GM23338 (cell line): Measurements from ENCODE around the gene ZNF519. TPM values are rescaled to one million over a fixed set of nuclear protein-coding genes. Genes with fewer than 3 reads are reported as not detected.

Experiments
- ATAC-seq: fragments of 200-7000 bp; cut with Tn5 transposase; 3 replicates; pipeline ENCODE4 v1.9.1; 2020
- DNase-seq: peaks from one replicate; pipeline ENCODE4 v3.0.0-alpha.2; 2015; ENCODE audit warnings: low spot score
- H2AFZ ChIP-seq: fragments of 200-600 bp; sonication (generic); 2 replicates; pipeline ENCODE4 v1.8.0; 2016; ENCODE audit warnings: antibody characterized with exemption, mild to moderate bottlenecking, moderate library complexity
- H3F3A ChIP-seq: fragments of 200-600 bp; sonication (generic); replicated peaks from 2 replicates; pipeline ENCODE4 v1.8.0; 2017; ENCODE audit warnings: antibody characterized with exemption, mixed run types, low read depth
- H3K27ac ChIP-seq: fragments of 200-600 bp; sonication (generic); 2 replicates; pipeline ENCODE4 v1.6.1; 2016; ENCODE audit warnings: low read depth
- H3K27me3 ChIP-seq: fragments of 200-600 bp; sonication (generic); 2 replicates; pipeline ENCODE4 v1.8.0; 2016; ENCODE audit warnings: mild to moderate bottlenecking, mixed run types, moderate library complexity; ENCODE audit not compliant: insufficient read depth
- H3K36me3 ChIP-seq: fragments of 200-600 bp; sonication (generic); 2 replicates; pipeline ENCODE4 v1.8.0; 2016; ENCODE audit warnings: mild to moderate bottlenecking; ENCODE audit not compliant: insufficient read depth
- H3K4me1 ChIP-seq: fragments of 200-600 bp; sonication (generic); 2 replicates; pipeline ENCODE4 v1.8.0; 2016; ENCODE audit warnings: mild to moderate bottlenecking, moderate library complexity; ENCODE audit not compliant: insufficient read depth
- H3K4me2 ChIP-seq: fragments of 200-600 bp; sonication (generic); 2 replicates; pipeline ENCODE4 v1.7.1; 2017; ENCODE audit warnings: mixed run types
- H3K4me3 ChIP-seq: fragments of 200-600 bp; sonication (generic); 2 replicates; pipeline ENCODE4 v1.6.1; 2016; ENCODE audit warnings: mixed run types
- H3K79me2 ChIP-seq: fragments of 200-600 bp; sonication (generic); replicated peaks from 2 replicates; pipeline ENCODE4 v1.8.0; 2017; ENCODE audit warnings: mild to moderate bottlenecking; ENCODE audit not compliant: insufficient read depth
- H3K9me2 ChIP-seq: fragments of 200-600 bp; sonication (generic); 2 replicates; pipeline ENCODE4 v1.8.0; 2017; ENCODE audit not compliant: insufficient read depth
- H4K20me1 ChIP-seq: fragments of 200-600 bp; sonication (generic); replicated peaks from 2 replicates; pipeline ENCODE4 v1.8.0; 2017; ENCODE audit warnings: mild to moderate bottlenecking; ENCODE audit not compliant: insufficient read depth
- H3K27ac Mint-ChIP-seq: 2 replicates; pipeline ENCODE4 v1.8.0; 2020; ENCODE audit warnings: inconsistent platforms, mild to moderate bottlenecking, moderate library complexity, mixed read lengths
- H3K27me3 Mint-ChIP-seq: 3 replicates; pipeline ENCODE4 v1.8.0; 2022; ENCODE audit warnings: low read depth, mild to moderate bottlenecking, moderate library complexity, mixed read lengths, inconsistent platforms; ENCODE audit not compliant: insufficient read depth, poor library complexity
- H3K36me3 Mint-ChIP-seq: 3 replicates; pipeline ENCODE4 v1.8.0; 2021; ENCODE audit warnings: low read depth, mild to moderate bottlenecking, inconsistent platforms, moderate library complexity, mixed read lengths
- H3K4me1 Mint-ChIP-seq: 3 replicates; pipeline ENCODE4 v1.8.0; 2020; ENCODE audit warnings: mild to moderate bottlenecking, inconsistent platforms, mixed read lengths
- H3K4me3 Mint-ChIP-seq: 3 replicates; pipeline ENCODE4 v1.8.0; 2021; ENCODE audit warnings: moderate library complexity, mild to moderate bottlenecking, inconsistent platforms, mixed read lengths
- H3K9me3 Mint-ChIP-seq: 3 replicates; pipeline ENCODE4 v1.8.0; 2020; ENCODE audit warnings: moderate library complexity, mild to moderate bottlenecking, inconsistent platforms, mixed read lengths
- CREB1 ChIP-seq: fragments of 250-450 bp; sonication (Bioruptor Pico); IDR thresholded peaks from 2 replicates; pipeline ENCODE4 v1.5.0; 2020; ENCODE audit warnings: low read depth, mild to moderate bottlenecking, moderate library complexity
- EZH2 ChIP-seq: fragments of 200-600 bp; sonication (generic); IDR thresholded peaks from one replicate; pipeline ENCODE4 v1.8.0; 2017; ENCODE audit warnings: antibody characterized with exemption, mild to moderate bottlenecking, low read depth; ENCODE audit not compliant: unreplicated experiment
- EZH2phosphoT487 ChIP-seq: fragments of 200-600 bp; sonication (generic); IDR thresholded peaks from one replicate; pipeline ENCODE4 v1.8.1; 2018; ENCODE audit warnings: antibody characterized with exemption; ENCODE audit not compliant: unreplicated experiment
- JUNB ChIP-seq: IDR thresholded peaks from one replicate; pipeline ENCODE4 v1.6.1; 2016; ENCODE audit warnings: antibody characterized with exemption; ENCODE audit not compliant: unreplicated experiment
- NANOG ChIP-seq: IDR thresholded peaks from 2 replicates; pipeline ENCODE4 v1.6.1; 2016; ENCODE audit warnings: antibody characterized with exemption, borderline replicate concordance
- POLR2AphosphoS5 ChIP-seq: IDR thresholded peaks from 2 replicates; pipeline ENCODE4 v1.6.1; 2016; ENCODE audit warnings: antibody characterized with exemption, low read depth
- polyA plus RNA-seq: library from polyadenylated mRNA; unstranded; fragments of >200 nt; fragmentation: Nextera tagmentation; extraction: Ambion mirVana; gene quantifications from 2 replicates; pipeline ENCODE4 v1.2.1, GENCODE V29; 2016
- total RNA-seq: library from RNA; depleted of rRNA; stranded (reverse); fragments of >200 nt; shearing (Covaris generic); gene quantifications from 2 replicates; pipeline ENCODE4 v1.2.3, GENCODE V29; 2014
- TF ChIP-seq, protein P1 (sequence below): IDR thresholded peaks from one replicate; pipeline ENCODE4 v1.6.1; 2018; ENCODE audit warnings: antibody characterized with exemption; ENCODE audit not compliant: unreplicated experiment
- TF ChIP-seq, protein P2 (sequence below), 2 experiments: fragments of 200-600 bp in 1 of 2; sonication (generic) in 1 of 2; conservative IDR thresholded peaks; 2 replicates each; pipeline versions ENCODE4 v1.5.1 to v1.6.1; 2016 to 2017; ENCODE audit warnings: antibody characterized with exemption in 2 of 2, low read depth in 2 of 2, mild to moderate bottlenecking in 2 of 2, moderate library complexity in 1 of 2
- TF ChIP-seq, protein P3 (sequence below): fragments of 250-450 bp; sonication (Bioruptor Pico); IDR thresholded peaks from 2 replicates; pipeline ENCODE4 v1.5.0; 2020; ENCODE audit warnings: mild to moderate bottlenecking, moderate library complexity

Gene ZNF519
- total and polyA plus RNA-seq, 2 experiments from 2014 or later = 29.4 to 54.6 TPM

DNA sequence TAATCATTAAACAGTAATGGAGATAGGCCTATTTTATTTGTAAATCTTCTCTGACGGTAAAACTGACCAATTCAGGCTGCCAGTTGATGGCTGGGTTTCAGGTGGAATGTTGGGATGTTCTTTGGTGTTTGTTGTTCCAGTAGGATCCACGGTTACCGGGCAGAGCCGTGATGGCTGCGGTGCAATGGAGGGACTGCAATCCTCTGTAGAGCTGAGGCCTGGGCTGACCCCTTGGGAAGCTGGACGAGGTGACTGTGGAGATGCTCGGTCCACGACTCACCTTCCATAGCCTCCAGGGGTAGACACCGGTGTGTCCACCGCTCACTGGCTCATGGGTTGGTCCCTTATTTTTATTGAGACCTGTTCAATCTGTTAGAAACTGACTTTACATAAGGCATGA, 42.5 kb downstream of the ZNF519 start:
- Histone ChIP-seq H3K79me2 (no peaks in the 10 kb centered on the region), H3K4me2 (no peak overlapping the region), H3K9me2 (no peaks in the 10 kb centered on the region), H4K20me1 (no peaks in the 10 kb centered on the region), H3K27ac (no peak overlapping the region), H3F3A (no peaks in the 10 kb centered on the region), H3K4me3 (no peak overlapping the region), H2AFZ (no peak overlapping the region), H3K36me3 (no peaks in the 10 kb centered on the region), H3K4me1 (peaks cover 8% of the 10 kb centered on the region), H3K27me3 (no peaks in the 10 kb centered on the region)
- Mint-ChIP-seq H3K36me3 (peaks cover 4% of the 10 kb centered on the region), H3K27me3 (peaks cover 1% of the 10 kb centered on the region), H3K9me3 (peaks cover under 1% of the 10 kb centered on the region; the same call in 1 of the 3 replicates), H3K4me3 (no peak overlapping the region), H3K27ac (no peak overlapping the region), H3K4me1 (peaks cover 23% of the 10 kb centered on the region)
- TF ChIP-seq NANOG = no peak
- TF ChIP-seq EZH2phosphoT487 = no peak
- TF ChIP-seq POLR2AphosphoS5 = no peak
- TF ChIP-seq JUNB = no peak
- TF ChIP-seq, protein P1, sequence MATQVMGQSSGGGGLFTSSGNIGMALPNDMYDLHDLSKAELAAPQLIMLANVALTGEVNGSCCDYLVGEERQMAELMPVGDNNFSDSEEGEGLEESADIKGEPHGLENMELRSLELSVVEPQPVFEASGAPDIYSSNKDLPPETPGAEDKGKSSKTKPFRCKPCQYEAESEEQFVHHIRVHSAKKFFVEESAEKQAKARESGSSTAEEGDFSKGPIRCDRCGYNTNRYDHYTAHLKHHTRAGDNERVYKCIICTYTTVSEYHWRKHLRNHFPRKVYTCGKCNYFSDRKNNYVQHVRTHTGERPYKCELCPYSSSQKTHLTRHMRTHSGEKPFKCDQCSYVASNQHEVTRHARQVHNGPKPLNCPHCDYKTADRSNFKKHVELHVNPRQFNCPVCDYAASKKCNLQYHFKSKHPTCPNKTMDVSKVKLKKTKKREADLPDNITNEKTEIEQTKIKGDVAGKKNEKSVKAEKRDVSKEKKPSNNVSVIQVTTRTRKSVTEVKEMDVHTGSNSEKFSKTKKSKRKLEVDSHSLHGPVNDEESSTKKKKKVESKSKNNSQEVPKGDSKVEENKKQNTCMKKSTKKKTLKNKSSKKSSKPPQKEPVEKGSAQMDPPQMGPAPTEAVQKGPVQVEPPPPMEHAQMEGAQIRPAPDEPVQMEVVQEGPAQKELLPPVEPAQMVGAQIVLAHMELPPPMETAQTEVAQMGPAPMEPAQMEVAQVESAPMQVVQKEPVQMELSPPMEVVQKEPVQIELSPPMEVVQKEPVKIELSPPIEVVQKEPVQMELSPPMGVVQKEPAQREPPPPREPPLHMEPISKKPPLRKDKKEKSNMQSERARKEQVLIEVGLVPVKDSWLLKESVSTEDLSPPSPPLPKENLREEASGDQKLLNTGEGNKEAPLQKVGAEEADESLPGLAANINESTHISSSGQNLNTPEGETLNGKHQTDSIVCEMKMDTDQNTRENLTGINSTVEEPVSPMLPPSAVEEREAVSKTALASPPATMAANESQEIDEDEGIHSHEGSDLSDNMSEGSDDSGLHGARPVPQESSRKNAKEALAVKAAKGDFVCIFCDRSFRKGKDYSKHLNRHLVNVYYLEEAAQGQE = no peak
- TF ChIP-seq, protein P2, sequence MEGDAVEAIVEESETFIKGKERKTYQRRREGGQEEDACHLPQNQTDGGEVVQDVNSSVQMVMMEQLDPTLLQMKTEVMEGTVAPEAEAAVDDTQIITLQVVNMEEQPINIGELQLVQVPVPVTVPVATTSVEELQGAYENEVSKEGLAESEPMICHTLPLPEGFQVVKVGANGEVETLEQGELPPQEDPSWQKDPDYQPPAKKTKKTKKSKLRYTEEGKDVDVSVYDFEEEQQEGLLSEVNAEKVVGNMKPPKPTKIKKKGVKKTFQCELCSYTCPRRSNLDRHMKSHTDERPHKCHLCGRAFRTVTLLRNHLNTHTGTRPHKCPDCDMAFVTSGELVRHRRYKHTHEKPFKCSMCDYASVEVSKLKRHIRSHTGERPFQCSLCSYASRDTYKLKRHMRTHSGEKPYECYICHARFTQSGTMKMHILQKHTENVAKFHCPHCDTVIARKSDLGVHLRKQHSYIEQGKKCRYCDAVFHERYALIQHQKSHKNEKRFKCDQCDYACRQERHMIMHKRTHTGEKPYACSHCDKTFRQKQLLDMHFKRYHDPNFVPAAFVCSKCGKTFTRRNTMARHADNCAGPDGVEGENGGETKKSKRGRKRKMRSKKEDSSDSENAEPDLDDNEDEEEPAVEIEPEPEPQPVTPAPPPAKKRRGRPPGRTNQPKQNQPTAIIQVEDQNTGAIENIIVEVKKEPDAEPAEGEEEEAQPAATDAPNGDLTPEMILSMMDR (conservative IDR thresholded peaks at IDR 0.05; ENCODE audit: low read depth in 2 of 2) = no peak
- TF ChIP-seq, protein P3, sequence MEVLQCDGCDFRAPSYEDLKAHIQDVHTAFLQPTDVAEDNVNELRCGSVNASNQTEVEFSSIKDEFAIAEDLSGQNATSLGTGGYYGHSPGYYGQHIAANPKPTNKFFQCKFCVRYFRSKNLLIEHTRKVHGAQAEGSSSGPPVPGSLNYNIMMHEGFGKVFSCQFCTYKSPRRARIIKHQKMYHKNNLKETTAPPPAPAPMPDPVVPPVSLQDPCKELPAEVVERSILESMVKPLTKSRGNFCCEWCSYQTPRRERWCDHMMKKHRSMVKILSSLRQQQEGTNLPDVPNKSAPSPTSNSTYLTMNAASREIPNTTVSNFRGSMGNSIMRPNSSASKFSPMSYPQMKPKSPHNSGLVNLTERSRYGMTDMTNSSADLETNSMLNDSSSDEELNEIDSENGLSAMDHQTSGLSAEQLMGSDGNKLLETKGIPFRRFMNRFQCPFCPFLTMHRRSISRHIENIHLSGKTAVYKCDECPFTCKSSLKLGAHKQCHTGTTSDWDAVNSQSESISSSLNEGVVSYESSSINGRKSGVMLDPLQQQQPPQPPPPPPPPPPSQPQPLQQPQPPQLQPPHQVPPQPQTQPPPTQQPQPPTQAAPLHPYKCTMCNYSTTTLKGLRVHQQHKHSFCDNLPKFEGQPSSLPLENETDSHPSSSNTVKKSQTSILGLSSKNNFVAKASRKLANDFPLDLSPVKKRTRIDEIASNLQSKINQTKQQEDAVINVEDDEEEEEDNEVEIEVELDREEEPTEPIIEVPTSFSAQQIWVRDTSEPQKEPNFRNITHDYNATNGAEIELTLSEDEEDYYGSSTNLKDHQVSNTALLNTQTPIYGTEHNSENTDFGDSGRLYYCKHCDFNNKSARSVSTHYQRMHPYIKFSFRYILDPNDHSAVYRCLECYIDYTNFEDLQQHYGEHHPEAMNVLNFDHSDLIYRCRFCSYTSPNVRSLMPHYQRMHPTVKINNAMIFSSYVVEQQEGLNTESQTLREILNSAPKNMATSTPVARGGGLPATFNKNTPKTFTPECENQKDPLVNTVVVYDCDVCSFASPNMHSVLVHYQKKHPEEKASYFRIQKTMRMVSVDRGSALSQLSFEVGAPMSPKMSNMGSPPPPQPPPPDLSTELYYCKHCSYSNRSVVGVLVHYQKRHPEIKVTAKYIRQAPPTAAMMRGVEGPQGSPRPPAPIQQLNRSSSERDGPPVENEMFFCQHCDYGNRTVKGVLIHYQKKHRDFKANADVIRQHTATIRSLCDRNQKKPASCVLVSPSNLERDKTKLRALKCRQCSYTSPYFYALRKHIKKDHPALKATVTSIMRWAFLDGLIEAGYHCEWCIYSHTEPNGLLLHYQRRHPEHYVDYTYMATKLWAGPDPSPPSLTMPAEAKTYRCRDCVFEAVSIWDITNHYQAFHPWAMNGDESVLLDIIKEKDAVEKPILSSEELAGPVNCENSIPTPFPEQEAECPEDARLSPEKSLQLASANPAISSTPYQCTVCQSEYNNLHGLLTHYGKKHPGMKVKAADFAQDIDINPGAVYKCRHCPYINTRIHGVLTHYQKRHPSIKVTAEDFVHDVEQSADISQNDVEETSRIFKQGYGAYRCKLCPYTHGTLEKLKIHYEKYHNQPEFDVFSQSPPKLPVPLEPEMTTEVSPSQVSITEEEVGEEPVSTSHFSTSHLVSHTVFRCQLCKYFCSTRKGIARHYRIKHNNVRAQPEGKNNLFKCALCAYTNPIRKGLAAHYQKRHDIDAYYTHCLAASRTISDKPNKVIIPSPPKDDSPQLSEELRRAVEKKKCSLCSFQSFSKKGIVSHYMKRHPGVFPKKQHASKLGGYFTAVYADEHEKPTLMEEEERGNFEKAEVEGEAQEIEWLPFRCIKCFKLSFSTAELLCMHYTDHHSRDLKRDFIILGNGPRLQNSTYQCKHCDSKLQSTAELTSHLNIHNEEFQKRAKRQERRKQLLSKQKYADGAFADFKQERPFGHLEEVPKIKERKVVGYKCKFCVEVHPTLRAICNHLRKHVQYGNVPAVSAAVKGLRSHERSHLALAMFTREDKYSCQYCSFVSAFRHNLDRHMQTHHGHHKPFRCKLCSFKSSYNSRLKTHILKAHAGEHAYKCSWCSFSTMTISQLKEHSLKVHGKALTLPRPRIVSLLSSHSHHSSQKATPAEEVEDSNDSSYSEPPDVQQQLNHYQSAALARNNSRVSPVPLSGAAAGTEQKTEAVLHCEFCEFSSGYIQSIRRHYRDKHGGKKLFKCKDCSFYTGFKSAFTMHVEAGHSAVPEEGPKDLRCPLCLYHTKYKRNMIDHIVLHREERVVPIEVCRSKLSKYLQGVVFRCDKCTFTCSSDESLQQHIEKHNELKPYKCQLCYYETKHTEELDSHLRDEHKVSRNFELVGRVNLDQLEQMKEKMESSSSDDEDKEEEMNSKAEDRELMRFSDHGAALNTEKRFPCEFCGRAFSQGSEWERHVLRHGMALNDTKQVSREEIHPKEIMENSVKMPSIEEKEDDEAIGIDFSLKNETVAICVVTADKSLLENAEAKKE = no peak
- TF ChIP-seq CREB1 (CRISPR knock-in tag) = no peak
- TF ChIP-seq EZH2 = no peak
- DNase-seq (peak; percentile 37), ATAC-seq (no peak)
